RPMI8226 (cell line): ENCODE measurements around the gene LAX1.
"Not testable (repeated sequence)": the region's sequence is repeated elsewhere in the genome, so short reads cannot be mapped to it uniquely, and the experiment has no call there.

ENCODE experiments used
- DNase-seq: peaks from one replicate; pipeline ENCODE4 v3.0.0-alpha.2; 2015

Gene LAX1

DNA sequence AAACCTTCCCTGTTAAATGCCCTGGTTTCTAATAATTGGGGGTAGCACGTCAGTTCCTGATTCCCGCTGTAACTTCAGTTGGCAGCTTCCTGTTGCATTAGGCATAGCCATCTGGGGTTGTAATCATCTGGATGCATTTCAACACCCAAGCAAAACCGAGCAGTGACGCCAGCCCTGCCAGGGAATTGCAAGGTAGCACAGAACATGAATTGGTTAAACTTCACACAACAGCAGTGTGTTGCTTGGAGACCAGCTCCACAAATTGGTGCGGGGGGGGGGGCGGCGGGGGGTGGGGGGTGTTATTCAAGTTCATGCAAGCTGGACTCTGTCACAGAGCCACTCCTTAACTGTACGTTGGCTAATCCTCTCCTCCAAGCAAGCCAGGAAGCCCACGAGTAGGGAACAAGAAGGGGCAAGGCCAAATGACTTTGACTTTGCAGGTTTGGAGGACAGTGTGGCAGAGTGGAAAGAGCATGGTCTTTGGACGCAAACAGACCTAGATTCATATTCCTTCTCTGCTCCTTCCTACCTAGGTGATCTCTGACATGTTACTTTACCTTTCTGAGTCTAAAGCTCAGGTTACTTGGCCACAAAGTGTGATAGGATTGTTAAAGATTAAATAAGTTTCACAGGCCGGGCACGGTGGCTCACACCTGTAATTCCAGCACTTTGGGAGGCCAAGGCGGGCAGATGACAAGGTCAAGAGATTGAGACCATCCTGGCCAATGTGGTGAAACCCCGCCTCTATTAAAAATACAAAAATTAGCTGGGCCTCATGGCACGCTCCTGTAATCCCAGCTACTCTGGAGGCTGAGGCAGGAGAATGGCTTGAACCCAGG lies 4.7 kb downstream of the LAX1 start:
- DNase-seq, result no peak

DNA sequence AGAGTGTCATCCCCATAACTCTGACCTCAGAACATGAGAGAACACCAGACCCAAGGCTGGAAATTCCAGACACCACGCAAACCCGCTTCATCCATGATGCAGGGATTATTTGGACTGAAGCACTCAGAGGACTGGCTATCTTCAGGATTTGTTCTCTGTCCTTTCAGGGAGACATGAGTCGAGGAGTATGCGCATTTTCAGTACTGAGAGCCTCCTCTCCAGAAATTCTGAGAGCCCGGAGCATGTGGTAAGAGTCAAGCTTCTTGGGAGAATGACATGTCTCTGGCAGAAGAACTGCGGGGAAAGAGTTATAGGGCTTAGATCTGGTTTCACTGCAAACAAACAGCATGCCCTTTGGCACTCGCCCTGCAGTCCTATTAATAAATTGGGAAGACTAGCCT lies 6.9 kb downstream of the LAX1 start:
- no peak for DNase-seq

DNA sequence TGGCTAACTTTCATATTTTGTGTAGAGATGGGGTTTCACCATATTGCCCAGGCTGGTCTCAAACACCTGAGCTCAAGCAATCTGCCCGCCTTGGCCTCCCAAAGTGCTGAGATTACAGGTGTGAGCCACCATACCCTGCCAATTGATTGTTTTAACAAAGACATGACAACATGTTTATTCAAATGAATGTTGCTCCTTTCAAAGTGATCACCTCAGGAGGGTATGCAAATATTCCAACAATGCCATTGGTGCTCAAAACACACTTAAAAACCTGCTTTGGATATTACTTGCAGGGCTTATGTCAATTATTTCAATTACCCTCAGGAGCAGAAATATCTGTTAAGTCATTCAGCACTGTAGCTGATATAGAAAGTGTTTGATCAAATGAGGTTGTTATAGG lies 7.9 kb downstream of the LAX1 start:
- DNase-seq, result no peak

DNA sequence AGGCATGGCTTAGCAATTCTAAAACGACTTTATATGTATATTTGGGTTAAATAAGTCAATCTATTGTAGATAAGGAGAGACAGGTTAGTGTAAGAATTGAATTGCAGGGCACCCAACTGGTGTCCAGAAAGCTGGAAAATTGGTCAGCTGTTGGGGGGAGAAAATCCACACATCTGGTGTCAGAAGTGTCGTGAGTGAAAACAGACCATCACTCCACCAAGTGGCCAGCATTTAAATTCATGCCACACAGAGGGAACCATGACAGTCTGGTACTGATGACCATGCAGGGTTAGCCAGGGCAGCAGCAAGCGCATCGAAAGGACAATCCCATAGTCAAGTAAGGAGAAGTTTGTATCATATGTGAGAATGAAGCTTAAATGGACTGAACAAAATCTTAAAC lies 11.7 kb downstream of the LAX1 start:
- DNase-seq, result no peak

DNA sequence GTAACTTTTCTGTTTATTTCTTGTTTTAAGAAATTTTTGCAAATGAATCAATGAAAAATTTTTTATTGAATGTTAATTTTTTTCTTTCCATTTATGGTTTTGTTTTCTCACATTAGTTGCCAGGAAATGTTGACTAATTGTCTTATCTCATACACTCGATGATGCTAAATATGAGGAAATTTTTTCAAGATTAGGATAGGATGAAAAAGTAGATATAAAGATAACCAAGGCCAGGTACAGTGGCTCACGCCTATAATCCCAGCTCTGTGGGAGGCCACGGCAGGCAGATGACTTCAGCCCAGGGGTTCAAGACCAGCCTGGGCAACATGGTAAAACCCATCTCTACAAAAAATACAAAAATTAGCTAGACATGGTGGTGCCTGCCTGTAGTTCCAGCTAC lies 12.6 kb downstream of the LAX1 start:
- DNase-seq, result no peak

DNA sequence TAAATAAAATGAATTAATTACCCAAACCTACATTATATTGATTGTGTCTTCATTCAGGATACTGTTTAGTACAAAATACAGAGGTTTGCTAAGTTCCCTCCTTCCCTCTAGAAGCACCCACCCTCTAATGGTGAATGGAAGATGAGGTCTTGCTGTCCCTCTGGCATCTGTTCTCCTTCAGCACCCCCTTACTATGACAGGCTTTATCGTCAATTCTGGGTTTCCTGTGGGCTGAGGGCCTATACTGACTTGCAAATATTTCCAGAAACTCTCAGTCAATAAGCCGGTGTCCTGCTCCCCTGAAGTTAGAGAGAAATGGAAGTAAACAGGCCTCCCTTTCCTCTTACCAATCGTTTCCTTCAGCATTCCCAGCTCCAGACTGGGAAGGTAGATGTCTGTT lies 13.2 kb downstream of the LAX1 start:
- DNase-seq, result no peak

DNA sequence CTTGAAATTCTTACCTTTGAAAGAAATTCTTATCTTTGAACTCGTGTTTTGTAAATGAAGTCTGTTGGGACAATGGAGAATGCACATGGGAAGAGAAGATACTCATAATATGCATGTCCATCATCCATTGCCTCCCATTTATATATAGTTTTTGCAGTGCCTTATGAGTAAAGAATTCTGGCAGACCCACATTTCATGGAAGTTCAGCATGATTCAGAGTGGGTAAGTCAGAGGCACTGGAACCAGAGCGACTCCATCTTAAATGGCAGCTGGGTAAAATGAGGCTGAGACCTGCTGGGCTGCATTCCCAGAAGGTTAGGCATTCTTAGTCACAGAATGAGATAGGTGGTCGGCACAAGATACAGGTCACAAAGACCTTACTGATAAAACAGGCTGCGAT lies 13.8 kb downstream of the LAX1 start:
- DNase-seq, result no peak

DNA sequence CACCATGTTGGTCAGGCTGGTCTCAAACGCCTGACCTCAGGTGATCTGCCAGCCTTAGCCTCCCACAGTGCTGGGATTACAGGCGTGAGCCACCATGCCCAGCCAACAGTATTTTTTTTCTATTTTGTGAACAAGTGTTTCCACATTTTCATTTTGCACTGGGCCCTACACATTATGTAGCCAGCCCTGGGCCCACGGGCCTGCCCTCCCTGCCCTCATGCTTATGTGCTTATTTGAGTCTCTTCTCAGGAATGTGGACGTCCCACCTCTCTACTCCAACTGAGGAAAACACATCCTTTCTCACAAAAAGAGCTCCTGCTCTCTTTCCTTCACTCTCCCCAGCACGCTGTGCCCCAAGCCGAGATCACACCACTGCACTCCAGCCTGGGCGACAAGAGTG lies 17.0 kb downstream of the LAX1 start:
- DNase-seq, result no peak

DNA sequence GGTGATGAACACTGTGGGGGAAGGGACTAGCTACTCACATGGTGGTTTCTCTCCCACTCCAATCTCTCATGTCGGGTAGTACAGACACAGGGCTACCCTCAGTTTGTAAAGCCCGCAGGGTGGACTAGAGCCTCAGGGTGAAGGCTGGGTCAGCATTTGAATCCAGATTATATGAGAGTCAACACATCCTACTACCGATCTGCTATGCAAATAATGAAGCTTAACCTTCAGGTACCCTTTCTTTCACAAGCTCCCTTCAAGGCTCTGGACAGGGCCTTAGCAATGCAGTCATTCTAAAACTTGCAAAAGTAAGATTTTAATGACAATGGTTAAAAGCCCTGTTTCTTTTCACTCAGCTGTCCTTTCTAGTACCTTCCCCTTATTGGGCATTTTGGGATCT lies 25.0 kb downstream of the LAX1 start:
- DNase-seq, result no peak

DNA sequence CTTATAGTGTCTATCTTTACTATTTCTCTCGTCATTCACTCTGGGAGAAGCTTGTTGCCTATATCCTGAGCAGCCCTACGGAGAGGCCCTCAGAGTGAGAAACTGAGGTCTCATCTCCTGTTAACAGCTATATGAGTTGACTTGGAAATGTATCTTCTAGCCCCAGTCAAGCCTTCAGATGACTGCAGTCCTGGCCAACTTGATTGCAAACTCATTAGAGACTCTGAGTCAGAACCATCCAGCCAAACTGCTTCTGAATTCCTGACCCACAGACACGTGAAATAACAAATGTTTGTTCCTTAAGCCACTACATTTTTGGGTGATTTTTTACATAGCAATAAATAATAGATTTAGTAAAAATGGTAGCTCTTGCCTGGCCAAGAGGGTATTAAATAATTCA lies 26.5 kb downstream of the LAX1 start:
- DNase-seq, result no peak

DNA sequence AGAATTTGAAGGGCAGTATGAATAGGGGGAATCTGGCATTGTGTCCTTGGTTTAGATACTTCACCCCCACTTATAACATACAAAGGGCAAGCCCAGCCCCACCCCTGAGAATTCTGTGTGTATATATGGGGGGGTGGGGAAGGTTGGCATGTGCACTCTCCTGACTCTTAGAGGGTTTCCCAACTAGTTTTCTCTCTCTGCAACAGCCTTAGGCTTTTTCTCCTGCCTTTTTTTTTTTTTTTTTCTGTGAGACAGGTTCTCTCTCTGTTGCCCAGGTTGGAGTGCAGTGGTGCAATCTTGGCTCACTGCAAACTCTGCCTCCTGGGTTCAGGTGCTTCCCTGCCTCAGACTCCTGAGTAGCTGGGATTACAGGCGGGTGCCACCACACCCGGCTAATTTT lies 27.5 kb downstream of the LAX1 start:
- DNase-seq, result no peak

DNA sequence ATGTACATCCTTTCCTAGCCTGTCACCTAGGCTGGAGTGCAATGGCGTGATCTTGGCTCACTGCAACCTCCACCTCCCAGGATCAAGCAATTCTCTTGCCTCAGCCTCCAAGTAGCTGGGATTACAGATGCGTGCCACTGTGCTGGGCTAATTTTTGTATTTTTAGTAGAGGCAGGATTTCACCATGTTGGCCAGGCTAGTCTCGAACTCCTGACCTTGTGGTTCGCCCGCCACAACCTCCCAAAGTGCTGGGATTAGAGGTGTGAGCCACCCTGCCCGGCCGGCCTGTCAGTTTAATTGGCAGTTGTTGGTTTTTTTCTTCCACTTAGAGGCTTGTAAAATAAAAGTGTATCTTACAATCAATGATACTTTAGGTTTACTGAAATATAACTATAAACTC lies 28.6 kb downstream of the LAX1 start:
- DNase-seq, result not testable (repeated sequence)

DNA sequence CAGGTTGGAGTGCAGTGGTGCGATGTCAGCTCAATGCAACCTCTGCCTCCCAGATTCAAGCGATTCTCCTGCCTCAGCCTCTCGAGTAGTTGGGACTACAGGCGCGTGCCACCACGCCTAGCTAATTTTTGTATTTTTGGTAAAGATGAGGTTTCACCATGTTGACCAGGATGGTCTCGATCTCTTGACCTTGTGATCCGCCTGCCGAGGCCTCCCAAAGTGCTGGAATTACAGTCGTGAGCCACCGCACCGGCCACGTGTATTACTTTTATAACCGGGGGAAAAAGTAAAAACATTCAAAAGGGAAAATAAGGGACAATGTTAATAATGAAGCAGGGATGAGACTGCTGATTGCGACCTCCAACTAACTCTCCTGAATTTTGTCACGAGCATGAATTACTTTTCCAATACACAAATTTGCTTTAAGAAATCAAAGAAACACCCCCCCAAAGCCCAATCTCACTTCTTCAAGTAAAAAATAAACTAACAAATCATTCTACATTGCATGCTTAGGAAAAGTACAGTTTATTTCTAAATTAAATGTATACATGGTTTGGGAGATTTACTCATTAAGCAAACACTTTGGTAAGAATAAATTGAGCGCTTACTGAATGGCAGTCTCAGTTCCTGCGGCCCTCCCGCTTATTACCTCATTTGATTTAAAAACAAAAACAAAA lies 29.9 kb downstream of the LAX1 start:
- no peak for DNase-seq

DNA sequence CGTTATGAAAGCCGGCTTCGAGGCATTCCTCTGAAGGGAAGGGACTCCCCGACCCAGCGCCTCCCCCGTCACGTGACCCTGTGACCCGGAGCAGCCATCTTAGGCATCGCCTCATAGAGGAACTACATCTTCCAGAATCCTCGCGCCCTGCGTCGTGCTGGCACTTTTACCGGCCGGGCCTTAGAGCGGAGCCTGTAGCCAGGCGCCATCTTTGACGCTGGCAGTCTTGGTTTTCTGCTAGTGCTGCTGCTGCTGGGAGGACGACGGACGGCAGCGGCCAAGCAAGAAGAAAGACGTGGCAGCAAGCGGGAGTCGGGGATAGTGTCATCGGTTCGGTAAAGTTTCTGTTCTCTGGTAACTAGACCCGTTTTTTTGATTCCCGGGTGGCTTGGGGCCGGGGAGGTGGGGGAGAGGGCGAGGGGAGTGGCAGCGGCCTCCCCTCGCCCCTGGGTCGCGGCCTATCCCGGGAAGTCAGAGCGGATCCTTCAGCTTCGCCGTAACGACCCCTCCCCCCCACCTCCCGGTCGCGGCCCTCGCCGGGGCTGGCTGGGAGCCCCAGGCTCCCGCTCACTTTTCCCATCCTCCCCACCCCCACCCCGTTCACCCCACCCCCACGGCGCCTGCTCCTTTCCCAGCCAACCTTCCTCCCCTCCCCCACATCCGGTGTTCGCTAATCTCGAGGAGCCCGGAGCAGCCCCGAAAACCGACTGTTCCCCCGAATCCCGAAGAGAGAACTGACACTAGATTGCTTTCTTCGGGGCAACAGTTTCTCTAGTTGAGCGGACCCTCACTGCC lies 30.7 kb downstream of the LAX1 start, which contains the start of the genes ZBED6 and ZC3H11A:
Gene ZBED6, plus strand, starts transcription at position 183 of the 795 bp plus-strand sequence. CDS start 1,900 bp downstream, outside the sequence.
Gene ZC3H11A, plus strand, starts transcription at position 183 of the 795 bp plus-strand sequence. CDS start 21,448 bp downstream, outside the sequence.
- DNase-seq, result peak; percentile 100

DNA sequence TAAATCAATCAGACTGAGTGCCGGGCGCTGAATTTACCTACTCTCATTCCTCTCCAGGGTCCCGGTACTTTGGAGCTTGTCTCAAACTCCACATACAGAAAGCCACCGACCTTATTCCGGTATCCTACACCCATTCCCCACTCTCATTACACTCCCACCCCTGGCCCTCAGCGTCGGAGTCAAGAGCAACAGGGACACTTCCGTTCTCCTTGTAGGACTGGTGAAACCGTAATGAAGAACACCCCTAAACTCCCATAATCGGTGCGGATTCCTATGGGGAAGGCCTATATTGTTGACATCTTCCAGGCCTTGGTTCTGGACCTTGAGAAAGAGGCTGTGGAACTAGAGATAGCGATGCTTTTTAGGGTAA lies 31.2 kb downstream of the LAX1 start:
- peak; percentile 49 for DNase-seq

DNA sequence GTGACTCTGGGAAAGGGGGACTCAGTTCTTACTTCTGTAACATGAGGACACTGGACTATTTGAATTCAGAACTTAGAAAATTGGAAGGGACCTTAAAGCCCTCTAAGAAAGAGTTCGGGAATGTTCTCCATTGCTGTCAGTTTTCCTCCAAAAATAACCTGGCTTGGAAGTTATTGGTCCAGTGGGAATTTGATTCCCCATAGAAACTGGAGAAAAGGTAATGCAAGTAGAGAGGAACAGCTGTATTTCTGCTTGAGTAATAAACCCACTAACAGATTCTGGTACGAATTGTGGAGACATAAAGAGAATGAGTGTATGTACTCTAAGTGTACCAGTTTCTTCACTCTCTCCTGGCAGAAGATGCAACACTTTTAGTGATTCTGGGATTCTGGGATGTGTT lies 32.2 kb downstream of the LAX1 start:
- DNase-seq, result no peak

DNA sequence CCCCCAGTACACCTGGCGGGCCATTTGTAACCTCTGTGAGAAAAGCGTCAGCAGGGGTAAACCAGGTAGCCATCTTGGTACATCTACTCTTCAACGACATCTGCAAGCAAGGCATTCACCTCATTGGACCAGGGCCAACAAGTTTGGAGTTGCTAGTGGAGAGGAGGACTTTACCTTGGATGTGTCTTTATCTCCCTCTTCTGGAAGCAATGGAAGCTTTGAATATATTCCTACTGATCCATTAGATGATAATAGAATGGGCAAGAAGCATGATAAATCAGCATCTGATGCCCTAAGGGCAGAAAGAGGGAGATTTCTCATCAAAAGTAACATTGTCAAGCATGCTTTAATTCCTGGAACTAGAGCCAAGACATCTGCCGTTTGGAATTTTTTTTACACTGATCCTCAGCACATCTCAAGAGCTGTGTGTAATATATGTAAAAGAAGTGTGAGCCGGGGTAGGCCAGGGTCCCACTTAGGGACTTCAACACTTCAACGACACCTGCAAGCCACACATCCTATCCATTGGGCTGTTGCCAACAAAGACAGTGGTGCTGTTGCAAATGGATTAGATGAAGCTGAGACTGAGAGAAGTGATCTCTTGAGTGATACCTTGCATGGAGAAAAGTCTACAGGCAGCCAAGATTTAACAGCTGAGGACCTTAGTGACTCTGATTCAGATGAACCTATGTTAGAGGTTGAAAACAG lies 33.1 kb downstream of the LAX1 start:
- DNase-seq, result no peak

DNA sequence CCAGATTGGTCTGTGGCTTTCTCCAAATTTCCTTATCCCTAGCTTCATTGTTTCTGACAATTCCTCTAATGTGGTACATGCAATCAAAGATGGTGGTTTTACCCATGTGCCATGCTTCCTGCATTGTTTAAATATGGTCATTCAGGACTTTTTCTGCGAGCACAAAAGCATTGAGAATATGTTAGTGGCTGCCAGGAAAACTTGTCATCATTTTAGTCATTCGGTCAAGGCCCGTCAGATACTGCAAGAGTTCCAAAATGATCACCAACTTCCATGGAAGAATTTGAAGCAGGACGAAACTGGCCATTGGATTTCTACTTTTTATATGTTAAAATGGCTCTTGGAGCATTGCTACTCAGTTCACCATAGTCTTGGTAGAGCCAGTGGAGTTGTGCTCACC lies 34.2 kb downstream of the LAX1 start:
- DNase-seq, result no peak

DNA sequence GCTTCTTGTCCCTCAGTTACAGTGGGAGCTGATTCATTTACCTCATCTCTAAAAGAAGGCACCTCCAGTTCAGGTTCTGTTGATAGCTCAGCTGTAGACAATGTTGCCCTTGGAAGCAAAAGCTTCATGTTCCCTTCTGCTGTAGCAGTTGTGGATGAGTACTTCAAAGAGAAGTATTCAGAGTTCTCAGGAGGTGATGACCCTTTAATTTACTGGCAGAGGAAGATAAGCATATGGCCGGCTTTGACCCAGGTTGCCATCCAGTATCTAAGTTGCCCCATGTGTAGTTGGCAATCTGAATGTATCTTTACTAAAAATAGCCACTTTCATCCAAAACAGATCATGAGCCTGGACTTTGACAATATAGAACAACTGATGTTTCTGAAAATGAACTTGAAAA lies 35.0 kb downstream of the LAX1 start:
- no peak for DNase-seq

DNA sequence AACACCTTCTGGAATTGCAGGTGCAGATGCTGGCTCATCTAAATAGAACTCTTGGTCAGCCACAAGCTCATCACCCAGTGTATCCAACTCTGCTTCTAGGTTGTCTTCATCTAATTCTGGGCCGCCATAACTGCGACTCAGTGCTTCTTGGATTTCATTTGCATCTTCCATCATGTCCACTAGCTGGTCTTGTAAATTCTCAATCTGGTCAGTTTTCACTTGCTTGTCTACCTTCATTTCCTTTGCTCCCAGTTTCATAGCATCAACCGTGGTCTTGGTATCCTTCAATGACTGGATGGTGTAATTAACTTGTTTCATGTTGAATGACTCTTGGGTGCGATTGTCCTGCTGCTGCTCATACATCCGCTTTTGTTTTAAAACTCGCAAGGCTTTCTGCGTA lies 40.7 kb downstream of the LAX1 start:
- no peak for DNase-seq

DNA sequence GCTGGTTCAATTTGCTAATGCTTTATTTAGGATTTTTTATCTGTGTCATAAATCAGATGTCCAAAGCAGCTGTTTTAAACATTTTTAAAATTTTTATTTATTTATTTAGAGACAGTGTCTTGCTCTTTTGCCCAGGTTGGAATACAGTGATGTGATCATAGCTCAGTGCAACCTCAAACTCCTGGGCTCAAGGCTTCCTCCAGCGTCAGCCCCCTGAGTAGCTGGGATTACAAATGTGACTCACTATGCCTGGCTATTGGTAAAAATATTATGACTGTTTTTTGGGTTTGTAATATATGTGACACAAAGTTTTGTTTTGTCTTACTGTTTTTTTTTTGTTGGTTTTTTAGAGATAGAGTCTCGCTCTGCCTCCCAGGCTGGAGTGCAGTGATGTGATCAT lies 42.2 kb downstream of the LAX1 start:
- DNase-seq, result no peak

DNA sequence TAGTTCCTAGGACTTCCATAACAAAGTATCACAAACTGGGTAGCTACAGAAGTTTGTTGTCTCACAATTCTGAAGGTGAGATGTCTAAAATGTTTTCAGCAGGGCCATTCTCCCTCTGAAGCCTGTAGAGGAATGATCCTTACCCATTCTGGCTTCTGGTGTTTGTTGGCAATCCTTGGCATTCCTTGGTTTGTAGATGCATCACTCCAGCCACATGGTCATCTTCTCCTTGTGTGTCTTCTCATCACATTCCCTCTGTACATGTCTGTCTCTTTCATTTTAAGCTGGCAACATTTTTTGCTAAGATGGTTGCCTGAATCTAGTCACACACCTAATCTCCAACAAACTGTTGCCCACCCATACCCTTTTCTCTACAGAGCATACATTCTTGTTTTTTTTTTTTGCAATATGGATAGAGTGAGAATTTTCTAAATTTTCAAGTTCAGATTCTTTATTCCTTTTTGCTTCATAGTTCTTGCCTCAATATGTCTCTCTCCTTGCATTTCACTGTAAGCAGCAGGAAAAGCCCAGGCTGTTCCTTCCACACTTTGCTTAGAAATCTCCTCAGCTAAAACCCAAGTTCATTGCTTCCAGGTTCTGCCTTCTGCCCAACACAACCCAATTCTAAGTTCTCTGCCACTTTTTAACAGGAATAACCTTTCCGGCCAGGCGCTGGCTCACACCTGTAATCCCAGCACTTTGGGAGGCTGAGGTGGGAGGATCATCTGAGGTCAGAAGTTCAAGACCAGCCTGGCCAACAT lies 48.8 kb downstream of the LAX1 start:
- no peak for DNase-seq
